H9 (cell line): ENCODE results near the gene FHOD3. TPM values are rescaled to one million over a fixed set of nuclear protein-coding genes. Genes with fewer than 3 reads are reported as not detected.

Source experiments
- DNase-seq: peaks from one replicate; pipeline ENCODE4 v3.0.0-alpha.2; 2017
- H2AFZ ChIP-seq: one replicate; pipeline ENCODE4 v1.6.1; 2013; ENCODE audit warnings: mild to moderate bottlenecking, low read length, control low read depth, moderate library complexity
- H2AK5ac ChIP-seq: 2 replicates; pipeline ENCODE4 v1.6.1; 2013; ENCODE audit warnings: low read length, control low read depth, mixed read lengths; ENCODE audit not compliant: insufficient read length
- H2BK120ac ChIP-seq: one replicate; pipeline ENCODE4 v1.6.1; 2013; ENCODE audit warnings: low read depth, mild to moderate bottlenecking, low read length, control low read depth, inconsistent platforms; ENCODE audit not compliant: poor library complexity, severe bottlenecking
- H2BK12ac ChIP-seq: 2 replicates; pipeline ENCODE4 v1.6.1; 2013; ENCODE audit warnings: low read length, control low read depth, mixed read lengths, low read depth; ENCODE audit not compliant: insufficient read length
- H2BK15ac ChIP-seq: 2 replicates; pipeline ENCODE4 v1.6.1; 2013; ENCODE audit warnings: low read depth, low read length, control low read depth
- H2BK20ac ChIP-seq: one replicate; pipeline ENCODE4 v1.6.1; 2013; ENCODE audit warnings: low read depth, mild to moderate bottlenecking, low read length, control low read depth, inconsistent platforms; ENCODE audit not compliant: poor library complexity, severe bottlenecking
- H2BK5ac ChIP-seq: 2 replicates; pipeline ENCODE4 v1.6.1; 2013; ENCODE audit warnings: low read length, control low read depth, mixed read lengths; ENCODE audit not compliant: insufficient read length
- H3K14ac ChIP-seq: 2 replicates; pipeline ENCODE4 v1.6.1; 2013; ENCODE audit warnings: low read length, control low read depth; ENCODE audit not compliant: insufficient read depth
- H3K18ac ChIP-seq: 2 replicates; pipeline ENCODE4 v1.6.1; 2013; ENCODE audit warnings: low read depth, mild to moderate bottlenecking, mixed read lengths, low read length, control low read depth; ENCODE audit not compliant: insufficient read length
- H3K23ac ChIP-seq: 2 replicates; pipeline ENCODE4 v1.6.1; 2013; ENCODE audit warnings: low read length, control low read depth, mixed read lengths, low read depth; ENCODE audit not compliant: insufficient read length
- H3K23me2 ChIP-seq: 2 replicates; pipeline ENCODE4 v1.6.1; 2013; ENCODE audit warnings: low read depth, mild to moderate bottlenecking, mixed read lengths, low read length, control low read depth; ENCODE audit not compliant: insufficient read length, poor library complexity, severe bottlenecking
- H3K27ac ChIP-seq: 2 replicates; pipeline ENCODE4 v1.5.1; 2013; ENCODE audit warnings: low read length, control low read depth, mixed read lengths, low read depth; ENCODE audit not compliant: insufficient read length
- H3K27me3 ChIP-seq: 2 replicates; pipeline ENCODE4 v1.6.1; 2013; ENCODE audit warnings: low read length, control low read depth, inconsistent platforms; ENCODE audit not compliant: insufficient read depth
- H3K4ac ChIP-seq: 2 replicates; pipeline ENCODE4 v1.6.1; 2013; ENCODE audit warnings: low read depth, mild to moderate bottlenecking, control low read depth, inconsistent platforms, low read length, moderate library complexity
- H3K4me1 ChIP-seq: 2 replicates; pipeline ENCODE4 v1.6.1; 2013; ENCODE audit warnings: low read length, control low read depth, inconsistent platforms; ENCODE audit not compliant: insufficient read depth
- H3K4me2 ChIP-seq: 2 replicates; pipeline ENCODE4 v1.6.1; 2013; ENCODE audit warnings: low read length, control low read depth, mixed read lengths; ENCODE audit not compliant: insufficient read length, insufficient read depth
- H3K56ac ChIP-seq: 2 replicates; pipeline ENCODE4 v1.6.1; 2013; ENCODE audit warnings: low read depth, mild to moderate bottlenecking, mixed read lengths, low read length, control low read depth; ENCODE audit not compliant: insufficient read length
- H3K79me1 ChIP-seq: 2 replicates; pipeline ENCODE4 v1.6.1; 2013; ENCODE audit warnings: low read depth, mild to moderate bottlenecking, moderate library complexity, low read length, control low read depth, inconsistent platforms; ENCODE audit not compliant: insufficient read depth, poor library complexity, severe bottlenecking
- H3K79me2 ChIP-seq: 2 replicates; pipeline ENCODE4 v1.6.1; 2013; ENCODE audit warnings: low read length, control low read depth, inconsistent platforms; ENCODE audit not compliant: insufficient read depth
- H3K9ac ChIP-seq: 2 replicates; pipeline ENCODE4 v1.6.1; 2013; ENCODE audit warnings: low read length, control low read depth, mixed read lengths; ENCODE audit not compliant: insufficient read length; ENCODE audit errors: extremely low read depth
- H3K9me3 ChIP-seq: one replicate; pipeline ENCODE4 v1.6.1; 2013; ENCODE audit warnings: low read depth, low read length, inconsistent platforms; ENCODE audit not compliant: control insufficient read depth
- H3T11ph ChIP-seq: one replicate; pipeline ENCODE4 v1.6.1; 2013; ENCODE audit warnings: mild to moderate bottlenecking, low read length, control low read depth, inconsistent platforms
- H4K20me1 ChIP-seq: one replicate; pipeline ENCODE4 v1.6.1; 2013; ENCODE audit not compliant: control insufficient read depth, insufficient read length, insufficient read depth
- H4K5ac ChIP-seq: 2 replicates; pipeline ENCODE4 v1.6.1; 2013; ENCODE audit warnings: low read depth, mild to moderate bottlenecking, mixed read lengths, low read length, control low read depth; ENCODE audit not compliant: insufficient read length
- H4K8ac ChIP-seq: replicated peaks from 2 replicates; pipeline ENCODE4 v1.6.1; 2013; ENCODE audit warnings: low read length, control low read depth, mixed read lengths, low read depth; ENCODE audit not compliant: insufficient read length
- H4K91ac ChIP-seq: 2 replicates; pipeline ENCODE4 v1.6.1; 2013; ENCODE audit warnings: low read depth, mild to moderate bottlenecking, moderate library complexity, mixed read lengths, low read length, control low read depth; ENCODE audit not compliant: insufficient read length
- H3K27ac Mint-ChIP-seq, 3 experiments: 2 replicates in 2 of 3; 3 replicates in 1 of 3; pipeline ENCODE4 v1.8.0; 2020 to 2021; ENCODE audit warnings: mixed read lengths in 3 of 3, mild to moderate bottlenecking in 1 of 3, moderate library complexity in 1 of 3
- H3K27me3 Mint-ChIP-seq: 2 replicates; pipeline ENCODE4 v1.8.0; 2021; ENCODE audit warnings: low read depth, mild to moderate bottlenecking, moderate library complexity, mixed read lengths
- H3K36me3 Mint-ChIP-seq, 3 experiments: 2 replicates in 2 of 3; 3 replicates in 1 of 3; pipeline ENCODE4 v1.8.0; 2020 to 2021; ENCODE audit warnings: low read depth in 3 of 3, mixed read lengths in 3 of 3; ENCODE audit not compliant: insufficient read depth in 1 of 3
- H3K4me1 Mint-ChIP-seq, 2 experiments: 2 replicates each; pipeline ENCODE4 v1.8.0; 2020; ENCODE audit warnings: mixed read lengths in 2 of 2
- H3K4me3 Mint-ChIP-seq, 2 experiments: 2 replicates in 1 of 2; 3 replicates in 1 of 2; pipeline ENCODE4 v1.8.0; 2020 to 2021; ENCODE audit warnings: mild to moderate bottlenecking in 2 of 2, mixed read lengths in 2 of 2, moderate library complexity in 1 of 2
- H3K9me3 Mint-ChIP-seq, 2 experiments: 2 replicates in 1 of 2; 3 replicates in 1 of 2; pipeline ENCODE4 v1.8.0; 2020; ENCODE audit warnings: mild to moderate bottlenecking in 2 of 2, mixed read lengths in 2 of 2, moderate library complexity in 1 of 2
- WGBS: extraction: QIAGEN DNeasy Blood & Tissue Kit; methylation state at CpG from one replicate; pipeline ENCODE4 v1.1.7; 2013; ENCODE audit warnings: missing lambda C conversion rate, low lambda C conversion rate, mixed read lengths; ENCODE audit not compliant: insufficient read length; ENCODE audit errors: extremely low coverage; 5-methylcytosine and 5-hydroxymethylcytosine counted together
- total RNA-seq: library from RNA; stranded (reverse); gene quantifications from 2 replicates; pipeline ENCODE4 v1.2.1, GENCODE V29; 2021
- TF ChIP-seq, protein P1 (sequence below): fragments of 200-600 bp; sonication (generic); conservative IDR thresholded peaks from 3 replicates; pipeline ENCODE4 v1.8.0; 2021; ENCODE audit warnings: antibody characterized with exemption, mild to moderate bottlenecking

Gene FHOD3
- total RNA-seq, 1 experiment from 2014 or later: 8.0 TPM

DNA sequence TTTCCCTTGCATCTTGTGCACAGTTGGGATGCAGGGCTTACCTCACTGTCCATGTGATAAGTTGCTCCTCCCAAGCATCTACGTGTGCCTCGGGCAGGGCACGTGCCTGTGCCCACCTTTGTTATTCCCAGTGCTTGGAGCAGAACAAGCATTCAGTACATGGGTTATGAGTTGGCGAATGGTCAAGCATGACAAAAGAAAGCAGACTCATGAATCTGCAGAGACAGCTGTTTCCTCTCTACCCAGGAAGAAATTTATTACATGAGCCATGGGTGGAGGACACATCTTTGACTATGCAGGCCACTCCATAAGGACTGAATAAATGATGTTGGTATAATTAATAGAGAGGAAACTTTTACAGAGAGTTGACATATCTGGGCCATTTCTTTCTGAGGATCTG lies 403.4 kb downstream of the FHOD3 start:
- no peak overlapping the region for H2BK120ac ChIP-seq
- H2BK20ac ChIP-seq: no peak overlapping the region
- no peak overlapping the region for H2BK12ac ChIP-seq
- no peaks in the 10 kb centered on the region for H3K9me3 Mint-ChIP-seq
- H3K4ac ChIP-seq: no peak overlapping the region
- H2AFZ ChIP-seq: no peak overlapping the region
- no peak overlapping the region for H2BK5ac ChIP-seq
- H3K27ac ChIP-seq: no peak overlapping the region
- no peak overlapping the region for H3K9ac ChIP-seq
- H4K20me1 ChIP-seq: no peaks in the 10 kb centered on the region
- H3K79me1 ChIP-seq: no peaks in the 10 kb centered on the region
- no CpG with 5 or more reads among the region's 4 CpGs for WGBS
- no peak overlapping the region for H3K18ac ChIP-seq
- no peak overlapping the region for H3K14ac ChIP-seq
- no peak overlapping the region for H3K27ac Mint-ChIP-seq
- no peak overlapping the region for H4K5ac ChIP-seq
- H3K4me1 ChIP-seq: no peaks in the 10 kb centered on the region
- no peaks in the 10 kb centered on the region for H3K79me2 ChIP-seq
- no peak overlapping the region for H4K91ac ChIP-seq
- H3K4me3 Mint-ChIP-seq: no peak overlapping the region
- H3K9me3 ChIP-seq: no peaks in the 10 kb centered on the region
- DNase-seq: no peak
- no peak overlapping the region for H4K8ac ChIP-seq
- H3K4me2 ChIP-seq: no peak overlapping the region
- H2AK5ac ChIP-seq: no peak overlapping the region
- H3K36me3 Mint-ChIP-seq: no peaks in the 10 kb centered on the region
- no peak overlapping the region for H3K56ac ChIP-seq
- TF ChIP-seq, protein P1, sequence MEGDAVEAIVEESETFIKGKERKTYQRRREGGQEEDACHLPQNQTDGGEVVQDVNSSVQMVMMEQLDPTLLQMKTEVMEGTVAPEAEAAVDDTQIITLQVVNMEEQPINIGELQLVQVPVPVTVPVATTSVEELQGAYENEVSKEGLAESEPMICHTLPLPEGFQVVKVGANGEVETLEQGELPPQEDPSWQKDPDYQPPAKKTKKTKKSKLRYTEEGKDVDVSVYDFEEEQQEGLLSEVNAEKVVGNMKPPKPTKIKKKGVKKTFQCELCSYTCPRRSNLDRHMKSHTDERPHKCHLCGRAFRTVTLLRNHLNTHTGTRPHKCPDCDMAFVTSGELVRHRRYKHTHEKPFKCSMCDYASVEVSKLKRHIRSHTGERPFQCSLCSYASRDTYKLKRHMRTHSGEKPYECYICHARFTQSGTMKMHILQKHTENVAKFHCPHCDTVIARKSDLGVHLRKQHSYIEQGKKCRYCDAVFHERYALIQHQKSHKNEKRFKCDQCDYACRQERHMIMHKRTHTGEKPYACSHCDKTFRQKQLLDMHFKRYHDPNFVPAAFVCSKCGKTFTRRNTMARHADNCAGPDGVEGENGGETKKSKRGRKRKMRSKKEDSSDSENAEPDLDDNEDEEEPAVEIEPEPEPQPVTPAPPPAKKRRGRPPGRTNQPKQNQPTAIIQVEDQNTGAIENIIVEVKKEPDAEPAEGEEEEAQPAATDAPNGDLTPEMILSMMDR: no peak
- no peak overlapping the region for H3K23ac ChIP-seq
- H3K27me3 Mint-ChIP-seq: no peaks in the 10 kb centered on the region
- H3K27me3 ChIP-seq: no peaks in the 10 kb centered on the region
- H3K23me2 ChIP-seq: no peaks in the 10 kb centered on the region
- H3K4me1 Mint-ChIP-seq: peaks cover 2 to 3% of the 10 kb centered on the region in 2 experiments; a peak in 2 of 4 replicates
- no peak overlapping the region for H3T11ph ChIP-seq
- no peak overlapping the region for H2BK15ac ChIP-seq
